K562 (cell line): ENCODE data around the gene ACOT7.

Experiments
- ZNF23 ChIP-seq: fragments of 250-450 bp; sonication (Bioruptor Pico); IDR thresholded peaks from 2 replicates; pipeline ENCODE4 v1.4.0; 2020; ENCODE audit warnings: mild to moderate bottlenecking
- TF ChIP-seq, protein P1 (sequence below), 2 experiments: fragments of 450-650 bp; formaldehyde crosslinking in 1 of 2; IDR thresholded peaks; 2 replicates each; pipeline versions ENCODE4 v1.4.0 to v1.6.1; 2014 to 2020; ENCODE audit warnings: mild to moderate bottlenecking in 2 of 2, borderline replicate concordance in 1 of 2, low read depth in 1 of 2

DNA sequence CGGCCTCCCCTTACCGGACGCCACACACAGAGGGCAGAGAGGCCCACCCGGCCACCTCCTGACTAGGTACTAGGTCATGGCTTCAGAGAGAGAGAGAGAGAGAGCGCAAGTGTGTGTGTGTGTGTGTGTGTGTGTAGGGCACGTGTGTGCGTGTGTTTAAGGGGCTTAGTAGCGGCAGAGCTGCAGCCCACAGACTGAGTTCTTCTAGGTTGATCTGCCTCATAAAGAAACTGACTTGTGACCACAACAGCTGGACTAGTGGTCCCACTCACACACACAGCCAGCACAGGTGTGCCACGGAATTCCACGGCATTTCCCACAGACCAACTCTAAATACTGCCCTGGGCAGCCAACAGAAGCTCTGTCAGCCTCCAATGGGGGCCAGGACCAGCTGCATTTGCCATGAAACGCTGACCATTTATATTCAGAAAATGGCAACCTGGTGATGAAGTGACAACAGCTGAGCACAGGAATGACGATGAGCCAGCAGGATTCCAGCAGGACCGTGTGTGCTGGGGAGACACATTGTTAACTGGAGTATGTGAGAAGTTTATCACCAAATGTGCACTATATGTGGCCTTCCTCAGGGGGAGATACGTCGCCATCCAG is 93.9 kb downstream of the ACOT7 start:
- TF ChIP-seq, protein P1, sequence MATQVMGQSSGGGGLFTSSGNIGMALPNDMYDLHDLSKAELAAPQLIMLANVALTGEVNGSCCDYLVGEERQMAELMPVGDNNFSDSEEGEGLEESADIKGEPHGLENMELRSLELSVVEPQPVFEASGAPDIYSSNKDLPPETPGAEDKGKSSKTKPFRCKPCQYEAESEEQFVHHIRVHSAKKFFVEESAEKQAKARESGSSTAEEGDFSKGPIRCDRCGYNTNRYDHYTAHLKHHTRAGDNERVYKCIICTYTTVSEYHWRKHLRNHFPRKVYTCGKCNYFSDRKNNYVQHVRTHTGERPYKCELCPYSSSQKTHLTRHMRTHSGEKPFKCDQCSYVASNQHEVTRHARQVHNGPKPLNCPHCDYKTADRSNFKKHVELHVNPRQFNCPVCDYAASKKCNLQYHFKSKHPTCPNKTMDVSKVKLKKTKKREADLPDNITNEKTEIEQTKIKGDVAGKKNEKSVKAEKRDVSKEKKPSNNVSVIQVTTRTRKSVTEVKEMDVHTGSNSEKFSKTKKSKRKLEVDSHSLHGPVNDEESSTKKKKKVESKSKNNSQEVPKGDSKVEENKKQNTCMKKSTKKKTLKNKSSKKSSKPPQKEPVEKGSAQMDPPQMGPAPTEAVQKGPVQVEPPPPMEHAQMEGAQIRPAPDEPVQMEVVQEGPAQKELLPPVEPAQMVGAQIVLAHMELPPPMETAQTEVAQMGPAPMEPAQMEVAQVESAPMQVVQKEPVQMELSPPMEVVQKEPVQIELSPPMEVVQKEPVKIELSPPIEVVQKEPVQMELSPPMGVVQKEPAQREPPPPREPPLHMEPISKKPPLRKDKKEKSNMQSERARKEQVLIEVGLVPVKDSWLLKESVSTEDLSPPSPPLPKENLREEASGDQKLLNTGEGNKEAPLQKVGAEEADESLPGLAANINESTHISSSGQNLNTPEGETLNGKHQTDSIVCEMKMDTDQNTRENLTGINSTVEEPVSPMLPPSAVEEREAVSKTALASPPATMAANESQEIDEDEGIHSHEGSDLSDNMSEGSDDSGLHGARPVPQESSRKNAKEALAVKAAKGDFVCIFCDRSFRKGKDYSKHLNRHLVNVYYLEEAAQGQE (IDR thresholded peaks at IDR 0.05; ENCODE audit: borderline replicate concordance): no peak
- TF ChIP-seq, protein P1 (CRISPR knock-in tag; IDR thresholded peaks at IDR 0.05; ENCODE audit: low read depth): no peak
- no peak for TF ChIP-seq ZNF23 (CRISPR knock-in tag)
